Kidney (tissue), 14 donors: ENCODE measurements around the gene DYRK2. TPM values are rescaled to one million over a fixed set of nuclear protein-coding genes. Genes with fewer than 3 reads are reported as not detected.

Source experiments
- DNase-seq, 5 donors: peaks; one replicate each; pipeline ENCODE4 v3.0.0-alpha.2; 2013 to 2020
- FAIRE-seq: peaks from 2 replicates; lab custom pipeline; 2012; peaks lifted over from hg19 to GRCh38; lab: Jason Lieb, UNC
- H3K27ac ChIP-seq, 2 donors: one replicate each; pipeline ENCODE4 v1.7.0; 2013; ENCODE audit warnings: low read depth in 2 of 2, low read length in 2 of 2, inconsistent platforms in 1 of 2
- H3K27me3 ChIP-seq: one replicate; pipeline ENCODE4 v1.7.1; 2013; ENCODE audit warnings: low read length, inconsistent platforms; ENCODE audit not compliant: control insufficient read depth, insufficient read depth
- H3K36me3 ChIP-seq, 3 donors: one replicate each; pipeline versions ENCODE4 v1.7.0 to v1.7.1; 2013; ENCODE audit warnings: low read length in 3 of 3, control low read depth in 1 of 3, inconsistent platforms in 1 of 3; ENCODE audit not compliant: insufficient read depth in 3 of 3, control insufficient read depth in 2 of 3
- H3K4me1 ChIP-seq, 3 donors: one replicate each; pipeline versions ENCODE4 v1.7.0 to v1.7.1; 2013; ENCODE audit warnings: low read length in 3 of 3, inconsistent platforms in 1 of 3, low read depth in 1 of 3; ENCODE audit not compliant: control insufficient read depth in 2 of 3, insufficient read depth in 2 of 3
- H3K4me3 ChIP-seq, 3 donors: one replicate each; pipeline versions ENCODE4 v1.7.0 to v1.8.1; 2013; ENCODE audit warnings: low read length in 3 of 3, control low read depth in 1 of 3, inconsistent platforms in 1 of 3
- H3K9ac ChIP-seq, 3 donors: one replicate each; pipeline versions ENCODE4 v1.7.0 to v1.7.1; 2013; ENCODE audit warnings: low read length in 3 of 3, control low read depth in 1 of 3, inconsistent platforms in 1 of 3
- H3K9me3 ChIP-seq, 3 donors: one replicate each; pipeline versions ENCODE4 v1.7.0 to v1.7.1; 2013; ENCODE audit warnings: low read length in 3 of 3, control low read depth in 1 of 3, inconsistent platforms in 1 of 3; ENCODE audit not compliant: control insufficient read depth in 2 of 3, insufficient read depth in 1 of 3
- intact Hi-C: fragments of 100-400 bp; cut with DNase I; formaldehyde crosslinking; loops from one replicate; pipeline ENCODE4 v1.11.1; 2022
- polyA plus RNA-seq: library from polyadenylated mRNA; stranded (reverse); fragments of 350-450 nt; fragmentation: Illumina TruSeq; extraction: RNeasy Lipid Tissue Mini Kit (QIAGEN cat#74804); gene quantifications from one replicate; pipeline ENCODE4 v1.2.3, GENCODE V29; 2014; ENCODE audit warnings: low read depth, low replicate concordance; ENCODE audit not compliant: insufficient read depth
- total RNA-seq: library from RNA; stranded (reverse); fragmentation: NEBNext Ultra II Directional; extraction: Animal tissue kit (Norgen Biotek cat#: 25700); gene quantifications from one replicate; pipeline ENCODE4 v1.2.1, GENCODE V29; 2021
- TF ChIP-seq, protein P1 (sequence below): IDR thresholded peaks from 3 replicates; pipeline ENCODE4 v1.5.1; 2012; ENCODE audit warnings: mild to moderate bottlenecking, moderate library complexity, borderline replicate concordance; ENCODE audit not compliant: insufficient read depth; ENCODE audit errors: extremely low read depth
- donor health status: control.
- donor health status: control.
- donor health status: control.
- donor health status: control.
- donor health status: control.
- donor health status: DM: yes; HTN: yes; CAD: no.
- donor health status: Normal renal cell carcinoma (clear cell type).

DYRK2 gene
- total and polyA plus RNA-seq, 2 donors from 2014 or later = 2.8 to 35.4 TPM

DNA sequence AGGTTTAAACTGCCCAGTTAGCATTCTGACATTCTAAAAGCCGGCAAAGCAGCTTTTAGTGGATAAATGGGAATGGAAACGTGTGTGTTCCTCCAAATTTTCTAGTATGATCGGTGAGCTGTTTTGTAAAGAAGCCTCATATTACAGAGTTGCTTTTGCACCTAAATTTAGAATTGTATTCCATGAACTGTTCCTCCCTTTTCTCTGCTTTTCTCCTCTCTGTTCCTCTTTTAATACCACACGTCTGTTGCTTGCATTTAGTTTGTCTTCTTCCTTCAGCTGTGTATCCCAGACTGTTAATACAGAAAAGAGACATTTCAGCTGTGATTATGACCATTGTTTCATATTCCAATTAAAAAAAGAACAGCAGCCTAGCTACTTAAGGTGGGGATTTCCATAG is 10.7 kb downstream of the DYRK2 start:
- intact Hi-C loops = no loop called here
- Histone ChIP-seq H3K9me3 (no peaks in the 10 kb centered on the region), H3K27ac (no peak overlapping the region), H3K4me1 (peaks cover 0 to 2% (median 0%) of the 10 kb centered on the region in 3 donors), H3K9ac (no peak overlapping the region), H3K4me3 (no peak overlapping the region), H3K27me3 (no peaks in the 10 kb centered on the region), H3K36me3 (peaks cover 3 to 21% (median 10%) of the 10 kb centered on the region in 3 donors)
- FAIRE-seq = no peak
- no peak for DNase-seq
- TF ChIP-seq, protein P1, sequence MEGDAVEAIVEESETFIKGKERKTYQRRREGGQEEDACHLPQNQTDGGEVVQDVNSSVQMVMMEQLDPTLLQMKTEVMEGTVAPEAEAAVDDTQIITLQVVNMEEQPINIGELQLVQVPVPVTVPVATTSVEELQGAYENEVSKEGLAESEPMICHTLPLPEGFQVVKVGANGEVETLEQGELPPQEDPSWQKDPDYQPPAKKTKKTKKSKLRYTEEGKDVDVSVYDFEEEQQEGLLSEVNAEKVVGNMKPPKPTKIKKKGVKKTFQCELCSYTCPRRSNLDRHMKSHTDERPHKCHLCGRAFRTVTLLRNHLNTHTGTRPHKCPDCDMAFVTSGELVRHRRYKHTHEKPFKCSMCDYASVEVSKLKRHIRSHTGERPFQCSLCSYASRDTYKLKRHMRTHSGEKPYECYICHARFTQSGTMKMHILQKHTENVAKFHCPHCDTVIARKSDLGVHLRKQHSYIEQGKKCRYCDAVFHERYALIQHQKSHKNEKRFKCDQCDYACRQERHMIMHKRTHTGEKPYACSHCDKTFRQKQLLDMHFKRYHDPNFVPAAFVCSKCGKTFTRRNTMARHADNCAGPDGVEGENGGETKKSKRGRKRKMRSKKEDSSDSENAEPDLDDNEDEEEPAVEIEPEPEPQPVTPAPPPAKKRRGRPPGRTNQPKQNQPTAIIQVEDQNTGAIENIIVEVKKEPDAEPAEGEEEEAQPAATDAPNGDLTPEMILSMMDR = no peak

DNA sequence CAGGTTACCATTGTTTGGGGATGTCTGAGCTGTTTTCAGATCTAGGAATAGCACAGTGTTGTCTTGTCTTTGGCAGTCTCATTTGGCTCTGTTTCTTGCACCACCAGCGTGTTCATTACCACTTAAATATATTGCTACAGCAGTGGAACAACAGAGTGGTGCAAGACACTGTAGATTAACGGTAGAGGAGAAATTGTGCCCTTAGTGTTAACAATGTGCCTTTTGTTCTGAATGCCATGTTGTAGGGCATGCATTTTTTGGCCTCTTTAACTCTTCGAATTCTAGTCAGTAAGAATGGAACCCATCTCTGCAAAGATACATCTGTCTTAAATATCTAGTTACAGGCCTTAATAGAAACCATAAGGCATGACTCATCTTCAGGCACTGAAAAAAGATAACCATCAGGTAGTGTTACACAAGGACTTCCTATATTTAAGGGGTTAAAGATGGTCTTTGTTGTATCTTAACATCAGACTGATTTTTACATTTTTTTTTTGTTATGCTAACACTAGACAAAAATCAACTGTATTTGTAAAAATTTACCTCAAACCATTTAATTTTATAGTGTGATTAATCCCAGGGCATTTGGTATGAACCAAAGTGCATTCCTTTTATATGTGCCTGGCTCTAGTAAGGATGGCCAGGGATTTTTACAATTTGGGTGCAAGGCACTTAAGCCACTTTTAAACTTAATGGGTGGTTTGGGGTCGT is 12.9 kb downstream of the DYRK2 start:
- TF ChIP-seq, protein P1 = no peak
- intact Hi-C loops = no loop called here
- Histone ChIP-seq H3K9ac (no peak overlapping the region), H3K27me3 (no peaks in the 10 kb centered on the region), H3K27ac (no peak overlapping the region), H3K4me1 (peaks cover 0 to 2% (median 0%) of the 10 kb centered on the region in 3 donors), H3K4me3 (no peak overlapping the region), H3K9me3 (no peaks in the 10 kb centered on the region), H3K36me3 (peaks cover 3 to 21% (median 10%) of the 10 kb centered on the region in 3 donors)
- no peak for FAIRE-seq
- no peak for DNase-seq

DNA sequence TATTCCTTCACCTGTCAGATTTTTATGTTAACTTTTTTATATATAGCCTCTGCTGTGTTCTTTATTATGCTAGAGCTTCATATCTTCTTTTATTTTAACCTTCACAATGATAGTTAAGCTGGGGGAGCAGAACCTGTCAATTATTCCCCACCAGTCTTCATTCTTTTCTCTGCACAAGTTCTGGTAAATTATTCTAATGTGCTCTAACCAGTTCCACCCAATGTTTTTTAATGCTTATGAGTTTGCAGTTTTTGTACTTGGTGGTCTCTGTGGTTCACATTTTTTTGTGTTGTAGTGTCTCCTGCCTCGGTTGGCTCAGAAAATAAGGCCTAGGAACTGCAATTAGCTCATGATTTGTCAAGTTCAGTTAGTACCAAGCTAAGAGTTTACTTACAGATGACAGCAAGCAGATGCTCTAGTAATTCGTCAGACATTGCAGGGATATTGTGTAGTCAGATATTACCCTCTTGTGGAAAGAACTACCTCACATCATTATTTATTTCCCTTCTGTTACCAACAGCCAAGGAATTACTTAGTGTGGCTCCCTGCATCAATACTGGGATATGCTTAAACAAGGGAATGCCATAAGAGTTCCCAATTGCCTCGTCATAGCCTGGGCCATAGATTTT is 14.5 kb downstream of the DYRK2 start:
- TF ChIP-seq, protein P1 = no peak
- no peak for DNase-seq
- Histone ChIP-seq H3K9me3 (no peaks in the 10 kb centered on the region), H3K4me1 (peaks cover 0 to 2% (median 0%) of the 10 kb centered on the region in 3 donors), H3K9ac (no peak overlapping the region), H3K36me3 (peaks cover 0 to 11% (median 1%) of the 10 kb centered on the region in 3 donors), H3K4me3 (no peak overlapping the region), H3K27ac (no peak overlapping the region), H3K27me3 (no peaks in the 10 kb centered on the region)
- intact Hi-C loops = no loop called here
- no peak for FAIRE-seq
